ENCODE data around the gene GTF3C2. TPM values are rescaled to one million over a fixed set of nuclear protein-coding genes. Genes with fewer than 3 reads are reported as not detected.
"Not testable (repeated sequence)": the region's sequence is repeated elsewhere in the genome, so short reads cannot be mapped to it uniquely, and the experiment has no call there.

Gene GTF3C2
- total RNA-seq, 1 experiment from 2014 or later = 77.7 TPM

GRCh38 chr2:27304488-27305240, 51.9 kb downstream of the GTF3C2 start:
- no peak overlapping the region for H3K4me3 ChIP-seq (ENCODE audit: low read depth in 2 of 2, low read length in 2 of 2)
- ChIA-PET POLR2A (no interaction called here), CTCF (no interaction called here)
- no peaks in the 10 kb centered on the region for H3K36me3 ChIP-seq (ENCODE audit: control insufficient read depth, insufficient read depth, low read length)
- TF ChIP-seq CTCF (IDR thresholded peaks at IDR 0.05) = no peak
- TF ChIP-seq POLR2AphosphoS5 (IDR thresholded peaks at IDR 0.05; ENCODE audit: low read depth, low read length) = no peak
- TF ChIP-seq TCF7L2 (IDR thresholded peaks at IDR 0.05; ENCODE audit: low read depth, low read length) = no peak
- no peak for TF ChIP-seq SIN3A (IDR thresholded peaks at IDR 0.05; ENCODE audit: borderline replicate concordance, insufficient read depth, low read depth, low read length)
- H3K27me3 ChIP-seq (ENCODE audit: control insufficient read depth, insufficient read depth, low read length) = no peaks in the 10 kb centered on the region
- no TSS peak for BruUV-seq (replicated peaks)
- no peaks in the 10 kb centered on the region for H3K4me1 ChIP-seq (ENCODE audit: control insufficient read depth, insufficient read depth, low read length)
- H3K27ac ChIP-seq (ENCODE audit: low read length) = no peak overlapping the region
- DNase-seq (ENCODE audit: low read depth, low spot score) = no peak
- no peak for ATAC-seq
- intact Hi-C loops (cut with micrococcal nuclease; ENCODE audit: unreplicated experiment) (no loop called here), in situ Hi-C loops (cut with HindIII; ENCODE audit: low pct_unique_long_range_greater_than_20kb, low sequenced_read_pairs) (no loop called here)
- H3K9me3 ChIP-seq (ENCODE audit: control insufficient read depth, insufficient read depth, low read depth, low read length) = no peaks in the 10 kb centered on the region

- no peaks in the 10 kb centered on the region for H3K36me3 ChIP-seq (ENCODE audit: control insufficient read depth, insufficient read depth, low read length)
- ChIA-PET CTCF (interaction anchor here (0.6 to 1.8 kb wide), 15 partner anchors 11 to 371 kb away, joined by 3 to 11 read pairs (median 4); partner anchors contain the start of genes MPV17 and SLC30A3), POLR2A (interaction anchor here (0.6 to 0.8 kb wide), 2 partner anchors 11 to 366 kb away, joined by 4 read pairs; no protein-coding TSS in a partner anchor)
- intact Hi-C loops (cut with micrococcal nuclease; ENCODE audit: unreplicated experiment) = no loop called here
- in situ Hi-C loops (cut with HindIII; ENCODE audit: low pct_unique_long_range_greater_than_20kb, low sequenced_read_pairs) = no loop called here
- peak overlapping the region; percentile 45; the same call in 1 of the 2 replicates for H3K27ac ChIP-seq (ENCODE audit: low read length)
- ATAC-seq (peak; percentile 76), DNase-seq (ENCODE audit: low read depth, low spot score) (no peak)
- no TSS peak for BruUV-seq (replicated peaks)
- H3K4me3 ChIP-seq (ENCODE audit: low read depth in 2 of 2, low read length in 2 of 2) = peak overlapping the region; percentile 31 to 55
- no peaks in the 10 kb centered on the region for H3K4me1 ChIP-seq (ENCODE audit: control insufficient read depth, insufficient read depth, low read length)
- H3K9me3 ChIP-seq (ENCODE audit: control insufficient read depth, insufficient read depth, low read depth, low read length) = no peaks in the 10 kb centered on the region
- TF ChIP-seq TCF7L2 (IDR thresholded peaks at IDR 0.05; ENCODE audit: low read depth, low read length) = no peak
- TF ChIP-seq CTCF (IDR thresholded peaks at IDR 0.05) = peak; percentile 93
- no peaks in the 10 kb centered on the region for H3K27me3 ChIP-seq (ENCODE audit: control insufficient read depth, insufficient read depth, low read length)
Measured at GRCh38 chr2:27303093-27304025, 53.2 kb downstream of the GTF3C2 start.

- H3K36me3 ChIP-seq (ENCODE audit: control insufficient read depth, insufficient read depth, low read length); H3K27me3 ChIP-seq (ENCODE audit: control insufficient read depth, insufficient read depth, low read length); POLR2A ChIA-PET; H3K27ac ChIP-seq (ENCODE audit: low read length); intact Hi-C loops (cut with micrococcal nuclease; ENCODE audit: unreplicated experiment); H3K4me3 ChIP-seq (ENCODE audit: low read depth in 2 of 2, low read length in 2 of 2); BruUV-seq (replicated peaks); CTCF ChIA-PET; DNase-seq (ENCODE audit: low read depth, low spot score); ATAC-seq; in situ Hi-C loops (cut with HindIII; ENCODE audit: low pct_unique_long_range_greater_than_20kb, low sequenced_read_pairs); H3K4me1 ChIP-seq (ENCODE audit: control insufficient read depth, insufficient read depth, low read length); H3K9me3 ChIP-seq (ENCODE audit: control insufficient read depth, insufficient read depth, low read depth, low read length): not testable (repeated sequence)
Measured at GRCh38 chr2:27300606-27301005, 56.0 kb downstream of the GTF3C2 start.

Measured in Panc1 (cell line).